NB4 (cell line): ENCODE data around the gene LRRN3.

Source experiments
- POLR2A ChIP-seq: IDR thresholded peaks from 2 replicates; pipeline ENCODE4 v1.6.1; 2011; ENCODE audit warnings: mild to moderate bottlenecking; ENCODE audit not compliant: insufficient read length; ENCODE audit errors: extremely low read depth
- TF ChIP-seq, protein P1 (sequence below): IDR thresholded peaks from one replicate; pipeline ENCODE4 v1.5.1; 2012; ENCODE audit warnings: low read depth, low read length
- TF ChIP-seq, protein P2 (sequence below): IDR thresholded peaks from 2 replicates; pipeline ENCODE4 v1.6.1; 2011; ENCODE audit warnings: low read depth, low read length

DNA sequence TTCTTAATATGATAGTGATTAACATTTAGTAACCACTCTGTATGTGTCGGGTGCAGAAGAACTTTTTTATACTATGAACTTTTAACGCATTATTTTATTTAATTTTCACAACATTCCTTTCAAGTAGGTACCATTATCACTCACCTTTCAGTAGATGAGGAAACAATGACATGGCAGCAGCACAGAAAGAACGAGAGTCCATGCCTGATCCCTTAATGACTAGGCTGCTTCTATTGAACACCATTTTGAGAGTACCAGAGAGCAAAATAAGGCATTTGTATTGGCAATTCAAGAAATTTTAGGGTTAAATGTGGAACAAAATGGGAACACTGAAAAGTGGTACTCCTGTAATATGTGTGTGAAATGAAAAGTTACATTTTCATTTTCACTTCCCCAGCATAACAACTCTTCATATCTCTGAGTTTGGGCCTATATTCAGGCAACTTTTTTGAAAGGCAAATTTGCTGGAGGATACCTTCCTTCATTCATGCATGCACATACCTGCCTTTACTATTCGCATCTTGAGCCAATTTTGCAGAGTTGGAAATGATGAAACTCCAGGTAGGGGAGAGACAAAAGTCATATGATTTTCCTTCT, 12.8 kb downstream of the LRRN3 start:
- no peak for TF ChIP-seq POLR2A
- TF ChIP-seq, protein P1, sequence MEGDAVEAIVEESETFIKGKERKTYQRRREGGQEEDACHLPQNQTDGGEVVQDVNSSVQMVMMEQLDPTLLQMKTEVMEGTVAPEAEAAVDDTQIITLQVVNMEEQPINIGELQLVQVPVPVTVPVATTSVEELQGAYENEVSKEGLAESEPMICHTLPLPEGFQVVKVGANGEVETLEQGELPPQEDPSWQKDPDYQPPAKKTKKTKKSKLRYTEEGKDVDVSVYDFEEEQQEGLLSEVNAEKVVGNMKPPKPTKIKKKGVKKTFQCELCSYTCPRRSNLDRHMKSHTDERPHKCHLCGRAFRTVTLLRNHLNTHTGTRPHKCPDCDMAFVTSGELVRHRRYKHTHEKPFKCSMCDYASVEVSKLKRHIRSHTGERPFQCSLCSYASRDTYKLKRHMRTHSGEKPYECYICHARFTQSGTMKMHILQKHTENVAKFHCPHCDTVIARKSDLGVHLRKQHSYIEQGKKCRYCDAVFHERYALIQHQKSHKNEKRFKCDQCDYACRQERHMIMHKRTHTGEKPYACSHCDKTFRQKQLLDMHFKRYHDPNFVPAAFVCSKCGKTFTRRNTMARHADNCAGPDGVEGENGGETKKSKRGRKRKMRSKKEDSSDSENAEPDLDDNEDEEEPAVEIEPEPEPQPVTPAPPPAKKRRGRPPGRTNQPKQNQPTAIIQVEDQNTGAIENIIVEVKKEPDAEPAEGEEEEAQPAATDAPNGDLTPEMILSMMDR: no peak
- TF ChIP-seq, protein P2, sequence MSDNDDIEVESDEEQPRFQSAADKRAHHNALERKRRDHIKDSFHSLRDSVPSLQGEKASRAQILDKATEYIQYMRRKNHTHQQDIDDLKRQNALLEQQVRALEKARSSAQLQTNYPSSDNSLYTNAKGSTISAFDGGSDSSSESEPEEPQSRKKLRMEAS: no peak
